HG03175 (cell line): ENCODE measurements around the gene MCRIP1.

Experiments
- ATAC-seq: cut with Tn5 transposase; IDR thresholded peaks from one replicate; pipeline ENCODE4 v1.9.1; 2021; ENCODE audit warnings: mild to moderate bottlenecking, moderate library complexity; ENCODE audit not compliant: unreplicated experiment

Gene MCRIP1

GRCh38 chr17:81833160-81833920, at the start of gene MCRIP1:
TSS of gene MCRIP1 (minus strand) at chr17:81833291. CDS start at chr17:81824506, 8,785 bp downstream.
- peak; percentile 76 for ATAC-seq

DNA sequence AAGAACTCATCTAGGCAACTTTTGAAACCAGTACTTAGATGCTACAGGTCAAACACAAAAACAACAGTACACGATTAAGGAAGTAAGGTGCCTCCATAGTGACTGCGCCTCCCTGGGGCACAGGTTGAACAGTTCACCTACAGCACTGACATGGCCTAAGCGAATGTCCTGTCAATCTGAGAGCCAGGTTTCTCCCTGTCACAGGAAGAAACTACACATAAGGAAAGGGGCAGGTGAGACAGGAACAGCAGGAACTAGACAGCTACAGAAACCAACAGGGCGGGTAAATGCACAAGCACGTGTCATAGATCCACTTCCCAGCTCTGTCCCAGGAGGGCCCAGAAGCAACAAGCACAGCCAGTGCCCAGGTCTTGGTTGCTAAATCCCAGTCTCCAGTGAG, 46.0 kb upstream of the MCRIP1 start:
- ATAC-seq = no peak

GRCh38 chr17:81878294-81878693, 45.2 kb upstream of the MCRIP1 start:
- no peak for ATAC-seq

GRCh38 chr17:81877569-81877968, 44.5 kb upstream of the MCRIP1 start:
- ATAC-seq = no peak

- peak; percentile 59 for ATAC-seq
These were observed 38.5 kb upstream of the MCRIP1 start for GRCh38 chr17:81871387-81872230.

- peak; percentile 18 for ATAC-seq
These were observed 37.9 kb upstream of the MCRIP1 start, which contains the start of gene ARHGDIA for GRCh38 chr17:81870981-81871386. TSS of gene ARHGDIA (minus strand) at chr17:81871337. CDS start at chr17:81869930, 1,407 bp downstream.

DNA sequence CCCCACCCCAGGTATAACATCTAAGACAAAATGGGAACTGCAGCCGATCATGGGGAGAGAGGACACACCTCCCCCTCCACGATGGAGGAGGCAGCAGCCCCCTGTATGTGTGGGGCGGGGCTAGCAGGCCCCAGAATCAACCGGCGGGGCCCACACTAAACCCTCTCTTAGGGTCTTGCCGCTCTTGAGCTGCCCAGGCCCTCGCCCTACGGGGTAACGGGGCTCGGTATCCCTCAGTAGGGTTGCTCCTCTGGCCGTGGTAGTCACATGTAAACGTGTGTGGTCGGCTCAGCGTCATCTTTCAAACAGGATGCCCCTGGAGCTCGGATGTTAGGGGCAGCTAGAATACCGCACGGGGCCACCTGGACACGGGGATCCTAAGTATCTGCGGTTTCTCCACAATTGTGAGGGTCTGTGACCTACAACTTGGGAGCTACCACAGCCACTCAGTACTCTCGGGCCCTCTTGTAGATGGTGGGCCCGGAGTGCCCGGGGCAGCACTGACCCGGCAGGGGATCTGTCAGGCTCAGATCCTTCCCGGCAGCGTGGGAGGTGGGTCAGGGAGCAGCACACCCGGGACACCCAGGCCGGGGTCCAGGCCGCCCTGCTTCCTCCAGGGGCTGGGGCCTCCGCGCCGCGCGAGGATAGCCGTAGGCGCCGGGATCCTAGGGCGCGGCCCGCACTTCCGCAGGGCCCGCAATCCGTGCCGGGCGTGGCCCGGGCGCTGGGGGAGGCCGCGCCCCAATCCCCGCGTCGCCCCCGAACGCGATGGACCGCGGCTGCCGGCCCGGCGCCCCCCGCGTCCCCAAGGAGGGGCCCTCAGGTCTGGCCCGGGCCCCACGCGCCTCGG, 37.3 kb upstream of the MCRIP1 start:
- peak; percentile 16 for ATAC-seq

GRCh38 chr17:81869221-81870130, 36.4 kb upstream of the MCRIP1 start:
- no peak for ATAC-seq

DNA sequence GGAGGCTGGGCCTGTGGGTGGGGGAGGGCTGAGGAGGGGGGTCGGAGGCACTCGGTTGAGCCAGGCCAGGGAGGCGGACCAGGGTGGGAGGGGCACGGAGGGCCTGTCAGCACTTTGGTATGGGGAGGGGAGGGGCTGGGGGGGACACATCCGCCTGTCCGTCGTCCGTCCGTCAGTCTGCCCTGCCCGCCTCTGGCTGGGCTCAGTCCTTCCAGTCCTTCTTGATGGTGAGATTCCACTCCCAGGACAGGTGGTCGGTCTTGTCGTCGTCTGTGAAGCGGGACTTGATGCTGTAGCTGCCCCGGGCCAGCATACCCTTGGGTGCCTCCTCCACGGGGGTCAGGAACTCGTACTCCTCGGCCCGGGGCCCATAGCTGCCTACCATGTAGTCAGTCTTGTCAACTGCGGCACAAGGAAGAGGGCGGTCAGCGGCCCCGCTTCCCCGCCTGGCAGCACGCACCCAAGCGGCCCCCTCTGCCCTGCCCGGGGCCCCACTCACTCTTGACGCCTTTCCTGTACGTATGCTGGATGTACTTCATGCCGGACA, 35.7 kb upstream of the MCRIP1 start:
- no peak for ATAC-seq

DNA sequence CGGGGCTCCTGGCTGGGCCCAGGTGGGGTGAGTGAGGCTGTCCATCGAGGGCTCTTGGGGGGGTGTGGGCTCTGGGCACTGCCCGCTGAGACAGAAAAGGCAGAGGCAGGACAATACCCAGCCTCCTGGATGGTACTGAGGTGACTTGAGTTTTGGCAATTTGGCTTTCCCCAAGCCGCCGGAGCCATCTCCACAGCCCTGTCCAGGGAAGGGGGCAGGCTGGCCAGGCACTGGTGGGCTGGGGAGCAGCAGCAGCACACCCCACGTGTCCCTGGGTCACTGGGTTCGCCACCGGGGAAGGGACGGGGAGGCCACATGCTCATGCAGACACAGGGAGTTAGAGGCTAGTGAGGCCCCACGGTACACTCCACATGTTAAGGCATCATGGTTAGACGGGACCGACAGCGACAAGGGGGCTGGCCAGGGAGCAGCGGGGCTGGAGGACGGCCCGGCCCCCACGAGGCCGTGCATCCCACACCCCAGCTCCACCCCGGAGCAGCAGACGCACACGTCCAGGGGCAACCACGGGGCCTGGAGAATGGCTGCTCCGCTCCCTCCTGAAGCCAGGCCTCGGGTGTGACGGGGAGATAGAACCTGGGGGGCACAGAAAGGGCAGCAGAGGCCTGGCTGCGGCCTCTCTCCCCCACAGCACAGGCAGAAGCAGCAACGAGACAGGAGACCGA, 35.0 kb upstream of the MCRIP1 start:
- no peak for ATAC-seq

GRCh38 chr17:81867170-81867990, 34.3 kb upstream of the MCRIP1 start:
- ATAC-seq = no peak

- ATAC-seq = no peak
These were observed 33.5 kb upstream of the MCRIP1 start for GRCh38 chr17:81866440-81867169.

- no peak for ATAC-seq
These were observed 32.8 kb upstream of the MCRIP1 start for GRCh38 chr17:81865733-81866439.

GRCh38 chr17:81865358-81865732, 32.3 kb upstream of the MCRIP1 start:
- no peak for ATAC-seq

- ATAC-seq = no peak
These were observed 31.0 kb upstream of the MCRIP1 start for GRCh38 chr17:81863833-81864768.

- no peak for ATAC-seq
These were observed 30.1 kb upstream of the MCRIP1 start for GRCh38 chr17:81863123-81863675.
